ENCODE results near the gene EEA1.
A peak's percentile ranks its signal among the peaks of the same experiment; 100 is the strongest.

EEA1 gene

GRCh38 chr12:92950011-92950410 lies 20.9 kb upstream of the EEA1 start:
- no peak overlapping the region for H3K4me3 ChIP-seq (ENCODE audit: low read length)
- no peak for DNase-seq (ENCODE audit: low read depth)
- TF ChIP-seq CTCF (conservative IDR thresholded peaks at IDR 0.05; ENCODE audit: low read length), result no peak

- TF ChIP-seq CTCF (conservative IDR thresholded peaks at IDR 0.05; ENCODE audit: low read length), result no peak
- no peak overlapping the region for H3K4me3 ChIP-seq (ENCODE audit: low read length)
- DNase-seq (ENCODE audit: low read depth), result no peak
Observed at GRCh38 chr12:92949466-92949865, 20.4 kb upstream of the EEA1 start.

- no peak for TF ChIP-seq CTCF (conservative IDR thresholded peaks at IDR 0.05; ENCODE audit: low read length)
Observed at GRCh38 chr12:92947589-92948215, 18.6 kb upstream of the EEA1 start.

GRCh38 chr12:92945659-92946220 lies 16.6 kb upstream of the EEA1 start:
- no peak for DNase-seq (ENCODE audit: low read depth)
- no peak for TF ChIP-seq CTCF (conservative IDR thresholded peaks at IDR 0.05; ENCODE audit: low read length)
- no peak overlapping the region for H3K4me3 ChIP-seq (ENCODE audit: low read length)

More at GRCh38 chr12:92947589-92948215, 18.6 kb upstream of the EEA1 start:
- no peak for DNase-seq (ENCODE audit: low read depth)
- no peak overlapping the region for H3K4me3 ChIP-seq (ENCODE audit: low read length)

GRCh38 chr12:92943482-92944250 lies 14.6 kb upstream of the EEA1 start:
- TF ChIP-seq CTCF (conservative IDR thresholded peaks at IDR 0.05; ENCODE audit: low read length), result peak; percentile 34

GRCh38 chr12:92942905-92943304 lies 13.8 kb upstream of the EEA1 start:
- DNase-seq (ENCODE audit: low read depth), result peak; percentile 87
- TF ChIP-seq CTCF (conservative IDR thresholded peaks at IDR 0.05; ENCODE audit: low read length), result no peak
- no peak overlapping the region for H3K4me3 ChIP-seq (ENCODE audit: low read length)

More at GRCh38 chr12:92943482-92944250, 14.6 kb upstream of the EEA1 start:
- H3K4me3 ChIP-seq (ENCODE audit: low read length), result no peak overlapping the region
- peak; percentile 34 for DNase-seq (ENCODE audit: low read depth)

Data from AG10803 (cell line).